ENCODE results near the gene SYN1. TPM values are rescaled to one million over a fixed set of nuclear protein-coding genes. Genes with fewer than 3 reads are reported as not detected.

The SYN1 gene
- polyA plus RNA-seq (2012; rRNA removed): 0.02 and 0.08 TPM in 2 replicates
- polyA plus RNA-seq (2012; cell fraction: cytosol; rRNA removed): 0.10 and 0.14 TPM in 2 replicates
- 0.05 and 0.12 TPM in 2 replicates for polyA plus RNA-seq (2012; cell fraction: nucleus; rRNA removed)

DNA sequence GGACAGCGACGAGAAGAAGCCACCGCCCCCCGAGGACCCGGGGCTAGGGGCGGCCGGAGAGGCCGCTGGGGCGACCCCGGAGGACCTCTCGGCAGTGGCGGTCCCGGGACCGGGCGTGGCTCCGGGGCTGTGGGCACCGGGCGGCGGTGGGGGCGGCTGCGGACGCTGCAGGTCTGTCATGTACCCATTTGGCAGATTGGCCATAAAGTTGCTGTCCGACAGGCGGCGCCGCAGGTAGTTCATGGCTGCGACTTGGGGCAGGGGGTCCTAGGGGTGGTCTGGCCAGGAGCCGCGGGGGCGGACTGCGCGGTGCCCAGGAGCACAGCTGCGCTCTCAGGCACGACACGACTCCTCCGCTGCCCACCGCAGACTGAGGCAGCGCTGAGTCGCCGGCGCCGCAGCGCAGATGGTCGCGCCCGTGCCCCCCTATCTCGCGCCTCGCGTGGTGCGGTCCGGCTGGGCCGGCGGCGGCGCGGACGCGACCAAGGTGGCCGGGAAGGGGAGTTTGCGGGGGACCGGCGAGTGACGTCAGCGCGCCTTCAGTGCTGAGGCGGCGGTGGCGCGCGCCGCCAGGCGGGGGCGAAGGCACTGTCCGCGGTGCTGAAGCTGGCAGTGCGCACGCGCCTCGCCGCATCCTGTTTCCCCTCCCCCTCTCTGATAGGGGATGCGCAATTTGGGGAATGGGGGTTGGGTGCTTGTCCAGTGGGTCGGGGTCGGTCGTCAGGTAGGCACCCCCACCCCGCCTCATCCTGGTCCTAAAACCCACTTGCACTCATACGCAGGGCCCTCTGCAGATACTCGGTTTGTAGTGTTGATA is at the start of gene SYN1:
Gene SYN1, minus strand, starts transcription at position 372 of the 817 bp plus-strand sequence. Its CDS starts 129 bp downstream, at position 243.
- POLR2A ChIA-PET: interaction anchor here (1.5 kb wide), 1 partner anchor 38 kb away, joined by 6 read pairs; the partner anchor contains the start of gene TIMP1
- TF ChIP-seq EP300 (IDR thresholded peaks at IDR 0.05; ENCODE audit: borderline replicate concordance in 1 of 2, low read depth in 1 of 2, low read length in 1 of 2): no peak
- no peak for TF ChIP-seq GABPA (IDR thresholded peaks at IDR 0.05; ENCODE audit: low read depth)
- TF ChIP-seq MXI1 (IDR thresholded peaks at IDR 0.05; ENCODE audit: low read depth, low read length): no peak
- TF ChIP-seq NRF1 (IDR thresholded peaks at IDR 0.05; ENCODE audit: low read depth, low read length): peak; percentile 72
- TF ChIP-seq CTCF (IDR thresholded peaks at IDR 0.05): 0 out of 2 replicates have a peak, but pooled peaks have one; percentile 14
- no peak for TF ChIP-seq USF1 (IDR thresholded peaks at IDR 0.05; ENCODE audit: borderline replicate concordance, low read depth)
- TF ChIP-seq TAF1 (IDR thresholded peaks at IDR 0.05; ENCODE audit: borderline replicate concordance, low read depth, low read length): no peak
- TF ChIP-seq NFIC (IDR thresholded peaks at IDR 0.05; ENCODE audit: borderline replicate concordance): no peak
- no peak for TF ChIP-seq RXRA (IDR thresholded peaks at IDR 0.05; ENCODE audit: borderline replicate concordance, low read depth)
- TF ChIP-seq SIN3A (IDR thresholded peaks at IDR 0.05; ENCODE audit: borderline replicate concordance, low read depth, low read length): no peak
- TF ChIP-seq EZH2phosphoT487 (IDR thresholded peaks at IDR 0.05; ENCODE audit: borderline replicate concordance, low read depth): no peak
- TF ChIP-seq MEF2A (IDR thresholded peaks at IDR 0.05; ENCODE audit: borderline replicate concordance, low read depth): no peak
- no peak for TF ChIP-seq FOXM1 (IDR thresholded peaks at IDR 0.05; ENCODE audit: low read depth)
- TF ChIP-seq CHD2 (IDR thresholded peaks at IDR 0.05; ENCODE audit: low read length, partially characterized antibody): peak; percentile 93
- TF ChIP-seq SMC3 (IDR thresholded peaks at IDR 0.05; ENCODE audit: low read depth, low read length): no peak
- no peak for TF ChIP-seq FOSL2 (IDR thresholded peaks at IDR 0.05; ENCODE audit: borderline replicate concordance, low read depth)
- TF ChIP-seq RFX5 (IDR thresholded peaks at IDR 0.05; ENCODE audit: low read length): no peak
- no peak for TF ChIP-seq IRF3 (IDR thresholded peaks at IDR 0.05; ENCODE audit: low read depth, low read length)
- no peak for TF ChIP-seq YY1 (IDR thresholded peaks at IDR 0.05; ENCODE audit: low read depth)
- TF ChIP-seq PBX3 (IDR thresholded peaks at IDR 0.05): no peak
- TF ChIP-seq, protein P1, sequence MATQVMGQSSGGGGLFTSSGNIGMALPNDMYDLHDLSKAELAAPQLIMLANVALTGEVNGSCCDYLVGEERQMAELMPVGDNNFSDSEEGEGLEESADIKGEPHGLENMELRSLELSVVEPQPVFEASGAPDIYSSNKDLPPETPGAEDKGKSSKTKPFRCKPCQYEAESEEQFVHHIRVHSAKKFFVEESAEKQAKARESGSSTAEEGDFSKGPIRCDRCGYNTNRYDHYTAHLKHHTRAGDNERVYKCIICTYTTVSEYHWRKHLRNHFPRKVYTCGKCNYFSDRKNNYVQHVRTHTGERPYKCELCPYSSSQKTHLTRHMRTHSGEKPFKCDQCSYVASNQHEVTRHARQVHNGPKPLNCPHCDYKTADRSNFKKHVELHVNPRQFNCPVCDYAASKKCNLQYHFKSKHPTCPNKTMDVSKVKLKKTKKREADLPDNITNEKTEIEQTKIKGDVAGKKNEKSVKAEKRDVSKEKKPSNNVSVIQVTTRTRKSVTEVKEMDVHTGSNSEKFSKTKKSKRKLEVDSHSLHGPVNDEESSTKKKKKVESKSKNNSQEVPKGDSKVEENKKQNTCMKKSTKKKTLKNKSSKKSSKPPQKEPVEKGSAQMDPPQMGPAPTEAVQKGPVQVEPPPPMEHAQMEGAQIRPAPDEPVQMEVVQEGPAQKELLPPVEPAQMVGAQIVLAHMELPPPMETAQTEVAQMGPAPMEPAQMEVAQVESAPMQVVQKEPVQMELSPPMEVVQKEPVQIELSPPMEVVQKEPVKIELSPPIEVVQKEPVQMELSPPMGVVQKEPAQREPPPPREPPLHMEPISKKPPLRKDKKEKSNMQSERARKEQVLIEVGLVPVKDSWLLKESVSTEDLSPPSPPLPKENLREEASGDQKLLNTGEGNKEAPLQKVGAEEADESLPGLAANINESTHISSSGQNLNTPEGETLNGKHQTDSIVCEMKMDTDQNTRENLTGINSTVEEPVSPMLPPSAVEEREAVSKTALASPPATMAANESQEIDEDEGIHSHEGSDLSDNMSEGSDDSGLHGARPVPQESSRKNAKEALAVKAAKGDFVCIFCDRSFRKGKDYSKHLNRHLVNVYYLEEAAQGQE (IDR thresholded peaks at IDR 0.05; ENCODE audit: low read depth, low read length): peak; percentile 98
- peak; percentile 29; the same call in 1 of the 2 replicates for TF ChIP-seq RAD21 (IDR thresholded peaks at IDR 0.05; ENCODE audit: low read length)
- TF ChIP-seq ELF1 (IDR thresholded peaks at IDR 0.05): no peak
- no peak for TF ChIP-seq TCF12 (IDR thresholded peaks at IDR 0.05)
- no peak for TF ChIP-seq RCOR1 (IDR thresholded peaks at IDR 0.05; ENCODE audit: low read length)

More for the DNA sequence above, at the start of gene SYN1:
- no peak within 1 kb of the TSS for H3K9ac ChIP-seq
- 46% methylated on average over 29 of the region's 88 CpGs for WGBS (ENCODE audit: low lambda C conversion rate)
- no peaks in the 10 kb centered on the region for H3K36me3 ChIP-seq (replicated peaks in 1 of 2; ENCODE audit: control insufficient read depth in 1 of 2, insufficient read depth in 2 of 2, low read length in 1 of 2)
- H3K4me3 ChIP-seq (ENCODE audit: low read depth in 2 of 2, low read length in 1 of 2): peak within 1 kb of the TSS; percentile 48 to 51
- no peaks in the 10 kb centered on the region for H3K9me2 ChIP-seq
- CTCF ChIA-PET: interaction anchor here (0.7 to 1.7 kb wide), 4 partner anchors 12 to 79 kb away, joined by 3 to 6 read pairs (median 4); partner anchors contain the start of gene TIMP1
- H4K20me1 ChIP-seq (ENCODE audit: insufficient read depth): no peaks in the 10 kb centered on the region
- H3K4me1 ChIP-seq (ENCODE audit: control insufficient read depth in 1 of 2, insufficient read depth in 2 of 2, low read depth in 1 of 2, low read length in 1 of 2): peaks cover 0 to 9% of the 10 kb centered on the region in 2 experiments; a peak in 1 of 4 replicates
- DNase-seq: peak; percentile 94
- H3F3A ChIP-seq (replicated peaks; ENCODE audit: insufficient read depth): no peaks in the 10 kb centered on the region
- H3K27me3 ChIP-seq (ENCODE audit: insufficient read depth): peaks cover 13% of the 10 kb centered on the region
- no peaks in the 10 kb centered on the region for H3K9me3 ChIP-seq
- peak within 1 kb of the TSS; percentile 59; the same call in 1 of the 2 replicates for H3K4me2 ChIP-seq
- no peaks in the 10 kb centered on the region for H3K79me2 ChIP-seq (ENCODE audit: insufficient read depth)
- H2AFZ ChIP-seq (ENCODE audit: low read depth): no peak within 1 kb of the TSS
- peak within 1 kb of the TSS in 1 of 2 experiments; percentile 65; a peak in 1 of 4 replicates for H3K27ac ChIP-seq (ENCODE audit: low read depth in 2 of 2, low read length in 1 of 2)
